ENCODE data around the gene CCDC97.
A peak's percentile ranks its signal among the peaks of the same experiment; 100 is the strongest.
"Not testable (repeated sequence)": the region's sequence is repeated elsewhere in the genome, so short reads cannot be mapped to it uniquely, and the experiment has no call there.

CCDC97 gene

DNA sequence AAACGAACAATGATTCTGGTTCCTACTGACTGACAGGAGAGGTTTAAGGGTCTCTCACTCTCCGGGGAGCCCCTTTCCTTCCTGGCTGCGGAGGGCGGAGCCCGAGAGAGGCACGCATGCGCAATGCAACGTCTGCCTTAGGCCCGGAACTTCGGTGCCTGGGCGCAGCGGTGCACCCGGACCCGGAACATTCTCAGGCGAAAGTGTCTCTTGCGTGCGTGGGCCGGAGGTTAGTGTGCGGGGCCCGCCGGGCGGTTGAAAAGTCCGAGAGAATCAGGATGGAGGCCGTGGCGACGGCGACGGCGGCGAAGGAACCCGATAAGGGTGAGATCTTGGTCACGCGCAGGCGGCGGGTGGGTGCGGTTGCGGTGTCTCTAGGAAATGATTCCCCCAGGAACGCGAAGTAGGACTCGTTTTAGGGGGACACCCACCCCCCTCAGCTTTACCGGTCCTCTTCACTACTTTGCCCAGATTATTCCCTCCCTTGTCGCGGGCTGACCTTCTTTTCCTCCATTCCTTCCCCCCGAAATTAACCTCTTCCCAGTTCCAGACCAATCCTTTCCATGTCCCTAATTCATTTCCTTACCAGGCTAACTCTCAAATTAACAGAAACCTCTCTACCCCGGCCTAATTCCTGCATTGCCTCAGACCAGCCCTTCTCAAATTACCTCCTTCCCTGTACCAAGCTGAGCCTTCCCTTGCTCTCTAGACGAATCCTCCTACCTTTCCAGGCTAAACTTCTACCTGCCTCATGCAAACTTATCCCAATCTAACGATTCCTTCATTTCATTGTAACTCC, at the start of gene CCDC97:
TSS of gene CCDC97 (plus strand) at position 140 of the 799 bp plus-strand sequence. CDS start at position 279, 139 bp downstream.
- intact Hi-C loops (cut with DNase I) = no loop called here
- peak; percentile 67 to 94 (median 88) for DNase-seq

DNA sequence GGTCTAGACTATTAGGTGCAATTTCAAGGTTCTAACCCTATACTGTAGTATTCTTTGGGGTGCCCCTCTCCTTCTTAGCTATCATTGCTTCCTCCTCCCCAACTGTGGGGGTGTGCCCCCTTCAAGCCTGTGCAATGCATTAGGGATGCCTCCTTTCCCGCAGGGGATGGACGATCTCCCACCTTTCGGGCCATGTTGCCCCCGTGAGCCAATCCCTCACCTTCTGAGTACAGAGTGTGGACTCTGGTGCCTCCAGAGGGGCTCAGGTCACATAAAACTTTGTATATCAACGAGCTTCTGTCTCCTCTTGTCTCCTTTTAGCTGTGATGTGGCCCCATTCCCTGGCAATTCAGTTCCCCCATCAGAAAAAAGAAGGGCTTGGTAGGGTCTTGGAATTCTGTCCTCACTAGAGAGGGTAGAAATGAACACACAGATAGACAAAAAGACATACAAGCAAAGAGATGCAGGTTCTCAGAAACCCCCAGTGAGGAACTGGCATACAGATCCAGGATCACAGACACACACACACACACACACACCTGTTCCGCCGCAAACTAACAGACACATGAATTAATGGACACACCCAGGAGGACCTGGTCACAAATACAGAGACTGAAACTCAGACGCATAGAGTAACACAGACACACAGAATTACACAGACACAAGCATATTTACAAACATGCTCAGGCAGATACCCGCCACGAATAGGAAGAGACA, 48.3 kb upstream of the CCDC97 start:
- DNase-seq = peak in 1 of 42 donors; percentile 8
- intact Hi-C loops (cut with DNase I) = loop anchor here (10.0 kb wide), 1 partner anchor 173 kb away; the partner anchor contains the start of gene DMAC2

DNA sequence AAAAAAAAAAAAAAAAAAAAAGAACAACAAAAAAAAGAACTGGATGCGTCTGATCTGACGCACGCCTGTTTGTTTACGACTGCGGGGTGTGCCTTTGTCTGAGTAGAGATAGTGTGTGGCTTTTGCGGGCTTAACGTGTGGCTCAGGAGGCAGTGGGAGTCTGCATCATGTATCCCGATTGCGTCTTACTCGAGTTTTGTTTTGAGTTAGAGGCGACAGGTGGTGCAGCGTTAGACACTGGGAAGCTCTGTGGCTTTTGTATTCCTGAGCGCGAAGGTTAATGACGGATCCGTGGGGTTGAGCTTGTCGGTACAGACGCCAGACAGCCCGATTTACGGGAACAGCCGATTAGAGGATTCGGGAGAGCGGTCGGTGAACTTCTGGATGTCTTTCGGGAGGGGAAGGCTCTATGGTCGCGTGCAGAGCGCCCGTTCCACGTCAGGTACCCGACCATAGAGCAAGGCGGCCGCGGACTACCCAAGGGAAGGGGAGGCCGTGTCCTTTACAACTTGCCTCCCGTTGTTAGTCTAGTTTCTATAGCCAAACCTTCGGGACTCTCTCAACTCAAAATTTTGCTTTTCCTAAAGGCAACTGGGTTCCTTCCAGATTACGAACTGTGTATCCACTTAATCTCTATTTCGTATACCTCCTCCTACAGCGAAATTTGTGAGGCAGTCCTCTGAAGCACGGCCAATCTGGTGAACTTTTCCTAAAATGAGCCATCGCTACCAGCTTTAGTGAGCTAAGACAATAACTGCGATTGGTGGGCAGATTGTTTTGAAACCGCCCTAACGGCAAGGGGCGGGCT, 46.7 kb upstream of the CCDC97 start:
- DNase-seq = peak in 41 of 42 donors; percentile 43 to 83 (median 71)
- intact Hi-C loops (cut with DNase I) = loop anchor here (10.0 kb wide), 1 partner anchor 172 kb away; the partner anchor contains the start of gene DMAC2

DNA sequence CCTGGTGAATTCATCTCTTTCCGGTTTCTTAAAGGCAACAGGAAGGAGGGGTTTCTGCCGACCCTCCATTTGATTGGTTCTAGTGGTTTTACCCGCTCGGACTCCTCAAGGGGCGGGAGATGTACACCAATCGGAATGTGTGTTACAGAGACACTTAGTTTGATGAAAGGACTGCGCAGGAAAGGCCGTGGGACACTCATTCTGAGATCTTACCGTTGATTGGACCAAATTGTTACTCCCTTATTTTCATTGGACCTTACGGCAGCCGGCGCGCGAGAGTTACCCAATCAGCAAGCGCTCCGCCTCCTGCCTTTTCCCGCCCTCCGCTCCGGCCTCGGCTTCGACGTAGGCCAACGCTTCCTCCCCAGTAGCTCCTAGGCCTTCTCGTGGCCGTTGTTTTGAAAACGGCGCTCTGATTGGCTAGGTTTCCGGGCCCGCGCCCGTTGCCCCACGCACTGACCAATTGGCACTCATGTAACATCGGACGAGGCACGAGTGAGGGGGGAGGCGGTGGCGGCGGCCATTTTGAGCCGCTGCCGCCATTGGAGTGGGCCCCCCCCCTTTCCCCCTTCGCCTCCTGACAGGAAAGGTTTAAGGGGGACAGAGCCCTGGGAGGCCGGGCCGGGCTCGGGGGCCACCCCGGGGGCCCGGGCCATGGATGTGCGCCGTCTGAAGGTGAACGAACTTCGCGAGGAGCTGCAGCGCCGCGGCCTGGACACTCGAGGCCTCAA, 46.0 kb upstream of the CCDC97 start, which contains the start of gene HNRNPUL1:
TSS of gene HNRNPUL1 (plus strand) at position 523 of the 731 bp plus-strand sequence. CDS start at position 655, 132 bp downstream.
- peak; percentile 95 to 99 (median 98) for DNase-seq
- intact Hi-C loops (cut with DNase I) = loop anchor here (2.0 to 10.0 kb wide), 2 partner anchors 45 to 171 kb away; partner anchors contain the start of gene DMAC2

DNA sequence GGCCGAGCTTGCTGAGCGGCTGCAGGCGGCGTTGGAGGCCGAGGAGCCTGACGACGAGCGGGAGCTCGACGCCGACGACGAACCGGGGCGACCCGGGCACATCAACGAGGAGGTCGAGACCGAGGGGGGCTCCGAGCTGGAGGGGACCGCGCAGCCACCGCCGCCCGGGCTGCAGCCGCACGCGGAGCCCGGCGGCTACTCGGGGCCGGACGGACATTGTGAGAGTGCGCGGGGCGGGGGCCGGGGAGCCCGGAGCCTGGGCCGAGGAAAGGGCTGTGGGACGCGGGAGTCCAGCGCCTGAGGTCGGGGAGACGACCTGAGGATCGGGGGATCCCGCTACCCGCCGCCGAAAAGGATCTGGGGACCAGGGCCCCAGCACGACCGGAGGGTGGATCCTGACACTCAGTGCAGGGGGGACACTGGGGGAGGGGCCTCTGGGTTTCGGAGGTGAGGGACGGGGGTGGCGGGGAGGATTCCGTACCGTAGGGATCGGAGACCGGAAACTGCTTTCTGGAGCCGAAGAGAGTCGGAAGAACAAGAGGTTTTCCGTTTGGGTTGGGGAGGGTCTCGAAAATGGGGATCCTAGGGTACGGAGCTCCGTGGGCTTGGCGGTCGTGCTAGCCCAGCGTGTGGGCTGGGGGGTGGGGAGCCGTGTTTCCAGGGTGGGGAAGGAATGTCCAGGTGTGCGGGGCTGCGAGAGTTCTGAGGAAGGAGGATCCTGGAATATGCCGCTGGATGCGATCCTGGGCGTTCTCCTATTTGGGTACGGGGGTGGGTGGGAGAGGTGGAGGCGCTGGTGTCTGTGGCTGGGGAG, 45.2 kb upstream of the CCDC97 start:
- intact Hi-C loops (cut with DNase I) = loop anchor here (2.0 to 10.0 kb wide), 2 partner anchors 44 to 170 kb away; partner anchors contain the start of gene DMAC2
- DNase-seq = peak in 39 of 42 donors; percentile 17 to 74 (median 41)

DNA sequence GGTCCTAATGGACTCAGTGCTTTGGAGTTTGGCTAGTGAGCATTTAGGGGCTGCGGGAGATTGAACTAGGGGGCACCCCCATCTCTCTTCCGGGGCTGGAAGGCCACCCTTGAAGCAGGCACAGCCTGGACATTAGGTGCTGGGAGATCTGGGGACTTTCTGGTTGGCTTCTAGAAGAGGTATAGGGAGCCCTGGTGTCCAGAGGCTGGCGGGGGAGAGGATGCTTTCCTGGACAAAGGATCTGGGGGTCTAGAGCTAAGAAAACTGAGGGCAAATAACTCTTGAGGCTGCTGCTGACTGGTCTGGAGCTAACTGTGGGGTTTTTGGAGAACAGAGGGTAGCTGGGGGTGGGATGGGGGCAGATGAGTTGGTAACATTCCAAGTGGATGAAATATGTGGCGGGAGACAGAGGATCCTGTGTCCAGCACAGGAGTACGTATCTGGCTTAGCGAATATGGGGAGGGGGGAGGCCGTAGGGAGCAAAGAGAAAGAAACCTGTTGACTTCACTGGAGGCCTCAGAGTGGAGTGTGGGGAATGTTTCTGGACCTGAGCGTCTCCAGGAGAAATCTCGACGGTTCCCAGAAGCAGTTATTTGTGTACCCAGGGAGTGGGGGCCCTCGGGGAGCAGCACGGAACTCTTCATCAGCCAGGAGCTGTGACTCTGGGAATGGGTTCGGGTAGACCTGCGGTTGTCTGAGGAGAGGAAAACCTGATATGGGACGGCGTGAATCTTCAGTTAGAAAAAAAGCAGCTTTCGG, 44.4 kb upstream of the CCDC97 start:
- DNase-seq = peak in 2 of 42 donors; percentile 10 to 14
- intact Hi-C loops (cut with DNase I) = loop anchor here (2.0 to 10.0 kb wide), 2 partner anchors 43 to 169 kb away; partner anchors contain the start of gene DMAC2

DNA sequence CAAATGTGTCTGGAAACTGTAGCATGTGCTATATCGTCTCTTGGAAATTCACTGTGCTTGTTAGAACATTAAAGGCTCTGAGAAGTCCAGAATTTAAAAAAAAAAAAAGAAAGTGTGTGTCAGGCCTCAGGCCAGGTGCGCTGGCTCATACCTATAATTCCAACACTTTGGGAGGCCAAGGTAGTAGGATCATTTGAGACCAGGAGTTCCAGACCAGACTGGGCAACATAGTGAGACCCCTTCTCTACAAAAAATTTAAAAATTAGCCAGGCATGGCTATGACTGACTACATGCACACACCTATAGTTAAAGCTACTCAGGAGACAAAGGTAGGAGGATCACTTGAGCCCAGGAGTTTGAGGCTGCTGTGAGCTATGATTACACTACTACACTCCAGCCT, 40.9 kb upstream of the CCDC97 start:
- intact Hi-C loops (cut with DNase I) = loop anchor here (10.0 kb wide), 1 partner anchor 166 kb away; the partner anchor contains the start of gene DMAC2
- no peak for DNase-seq

DNA sequence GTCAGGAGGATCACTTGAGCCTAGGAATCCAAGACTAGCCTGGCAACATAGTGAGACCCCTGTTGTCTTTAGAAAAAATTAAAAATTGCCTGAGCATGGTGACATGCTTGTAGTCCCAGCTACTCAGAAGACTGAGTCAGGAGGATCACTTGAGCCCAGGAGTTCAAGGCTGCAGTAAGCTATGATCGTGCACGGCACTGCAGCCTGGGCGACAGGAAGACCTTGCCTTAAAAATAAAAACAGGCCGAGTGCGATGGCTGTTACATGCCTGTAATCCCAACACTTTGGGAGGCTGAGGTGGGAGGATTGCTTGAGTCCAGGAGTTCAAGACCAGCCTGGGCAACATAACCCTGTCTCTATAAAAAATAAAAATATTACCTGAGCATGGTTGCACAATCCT, 40.4 kb upstream of the CCDC97 start:
- intact Hi-C loops (cut with DNase I) = loop anchor here (10.0 kb wide), 1 partner anchor 165 kb away; the partner anchor contains the start of gene DMAC2
- no peak for DNase-seq

DNA sequence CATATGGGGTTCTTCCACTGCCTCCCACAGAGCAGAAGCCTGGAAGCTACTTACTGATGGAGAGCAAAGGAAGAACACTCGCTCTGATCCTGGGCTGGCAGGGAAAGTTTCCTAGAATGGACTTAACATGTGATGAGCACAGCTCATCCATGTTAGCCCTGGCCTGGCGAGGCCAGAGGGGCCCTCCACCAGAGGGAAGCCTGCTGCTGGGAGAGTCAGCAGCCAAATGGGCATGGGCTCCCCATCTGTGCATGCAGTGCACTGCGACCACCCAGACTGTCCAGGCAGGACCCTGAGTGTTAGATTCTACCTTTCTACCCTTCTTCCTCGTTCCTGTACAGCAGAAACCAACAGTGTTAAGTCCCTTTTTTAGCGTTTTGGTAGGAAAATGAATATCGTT, 36.9 kb upstream of the CCDC97 start:
- intact Hi-C loops (cut with DNase I) = no loop called here
- DNase-seq = no peak

DNA sequence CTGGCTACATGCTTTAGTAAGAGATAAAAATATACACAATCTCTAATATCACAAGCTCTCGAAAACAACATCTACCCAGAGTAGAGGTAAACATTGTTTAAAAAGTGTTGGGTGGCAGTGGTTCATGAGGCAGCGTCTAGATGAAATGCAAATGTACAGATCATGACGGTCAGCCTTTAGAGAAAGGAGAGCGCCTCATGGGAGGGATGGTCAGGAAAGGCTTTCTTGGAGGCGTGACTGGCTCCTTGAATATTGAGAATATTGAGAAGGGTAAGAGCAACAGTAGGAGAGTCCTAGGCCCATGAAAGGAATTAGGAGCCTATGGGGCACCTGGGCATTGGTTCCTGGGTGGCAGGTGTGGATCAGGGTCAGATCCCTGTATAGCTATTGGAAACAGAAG, 35.2 kb upstream of the CCDC97 start:
- intact Hi-C loops (cut with DNase I) = no loop called here
- no peak for DNase-seq

DNA sequence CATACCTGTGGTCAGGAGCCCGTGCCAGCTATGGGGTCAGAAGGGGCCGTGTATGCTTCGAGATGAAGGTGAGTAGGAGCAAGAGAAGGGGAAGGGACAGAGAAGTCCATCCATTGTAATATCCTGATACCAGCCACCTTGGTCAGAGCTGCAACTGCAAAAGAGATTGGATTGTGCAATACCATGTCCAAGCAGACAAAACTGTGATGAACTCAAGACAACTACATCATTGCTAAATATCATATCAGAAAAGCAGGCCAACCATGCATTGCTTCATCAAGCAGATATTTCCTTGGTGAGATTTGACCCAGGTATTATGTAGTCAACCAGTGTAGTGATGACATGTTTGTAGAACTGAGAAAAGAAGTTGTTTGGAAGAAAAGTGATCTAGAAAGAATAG, 33.7 kb upstream of the CCDC97 start:
- intact Hi-C loops (cut with DNase I) = no loop called here

DNA sequence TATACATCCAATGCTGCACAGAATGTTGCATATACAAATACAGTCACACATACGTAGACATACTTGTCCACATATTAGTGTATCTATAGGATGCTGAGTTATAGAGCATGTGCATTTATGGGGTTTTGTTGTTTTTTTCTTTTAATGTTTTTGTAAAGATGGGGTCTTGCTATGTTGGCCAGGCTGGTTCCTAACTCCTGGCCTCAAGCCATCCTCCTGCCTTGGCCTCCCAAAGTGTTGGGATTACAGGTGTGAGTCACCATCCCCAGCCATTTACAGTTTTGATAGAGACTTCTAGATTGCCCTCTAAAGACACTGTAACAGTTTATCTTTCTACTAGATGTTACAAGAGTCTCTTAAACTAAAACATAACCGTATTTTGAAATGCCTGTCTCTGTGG, 31.5 kb upstream of the CCDC97 start:
- intact Hi-C loops (cut with DNase I) = no loop called here
- DNase-seq = no peak

More for the DNA sequence above, 33.7 kb upstream of the CCDC97 start:
- DNase-seq = no peak

DNA sequence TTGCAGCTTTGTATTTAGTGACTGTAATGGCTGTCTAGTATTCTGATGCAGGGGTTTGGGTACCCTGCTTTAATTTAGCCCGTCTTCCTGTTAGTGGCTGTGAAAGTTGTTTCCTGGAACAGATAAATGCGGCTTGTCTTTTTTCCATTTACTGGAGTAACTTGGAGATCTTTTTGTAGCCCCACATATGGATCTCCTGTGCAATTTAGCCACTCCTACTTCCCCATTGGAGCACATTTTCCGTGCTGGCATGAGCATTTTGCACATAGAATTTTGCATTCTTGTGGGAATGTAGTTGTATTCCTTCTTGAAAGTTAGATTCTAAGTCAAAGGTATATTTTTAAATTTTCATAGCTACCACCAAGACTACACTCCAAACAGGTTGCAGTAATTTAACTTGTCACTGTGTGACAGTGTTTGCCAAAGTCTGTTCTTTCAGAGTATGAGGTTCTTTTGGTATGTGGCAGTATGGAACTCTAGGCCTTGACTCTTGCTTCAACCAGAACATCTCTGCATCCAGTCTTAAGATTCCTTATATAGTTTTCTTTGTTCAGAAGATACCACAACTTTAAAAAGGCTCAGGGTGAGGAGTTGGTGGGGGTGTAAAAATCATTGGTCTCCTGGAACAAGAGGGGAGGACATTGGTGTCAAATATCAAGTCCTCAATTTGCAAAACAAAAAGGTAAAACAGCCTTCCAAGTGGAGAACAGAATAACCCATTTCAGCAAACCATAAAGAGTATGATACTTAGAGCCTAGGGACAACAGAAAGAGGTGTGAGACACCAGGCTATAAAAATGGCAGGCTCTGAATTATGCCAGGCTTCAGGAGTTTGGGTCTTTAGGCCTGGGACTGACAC, 21.1 kb upstream of the CCDC97 start:
- DNase-seq = no peak
- intact Hi-C loops (cut with DNase I) = no loop called here

DNA sequence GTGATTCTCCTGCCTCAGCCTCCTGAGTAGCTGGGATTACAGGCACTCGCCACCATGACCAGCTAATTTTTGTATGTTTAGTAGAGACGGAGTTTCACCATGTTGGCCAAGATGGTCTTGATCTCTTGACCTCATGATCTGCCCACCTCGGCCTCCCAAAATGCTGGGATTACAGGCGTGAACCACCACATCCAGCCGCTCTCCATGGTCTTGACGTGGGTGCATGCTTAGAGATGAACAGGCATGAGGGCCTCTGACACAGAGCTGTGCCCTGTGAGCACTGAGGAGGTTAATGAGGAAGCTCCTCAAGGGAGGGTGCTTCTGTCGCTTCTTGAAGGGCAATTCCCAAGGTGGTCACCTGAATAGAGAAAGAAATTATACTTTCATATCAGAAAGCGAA, 20.2 kb upstream of the CCDC97 start:
- intact Hi-C loops (cut with DNase I); DNase-seq: not testable (repeated sequence)

DNA sequence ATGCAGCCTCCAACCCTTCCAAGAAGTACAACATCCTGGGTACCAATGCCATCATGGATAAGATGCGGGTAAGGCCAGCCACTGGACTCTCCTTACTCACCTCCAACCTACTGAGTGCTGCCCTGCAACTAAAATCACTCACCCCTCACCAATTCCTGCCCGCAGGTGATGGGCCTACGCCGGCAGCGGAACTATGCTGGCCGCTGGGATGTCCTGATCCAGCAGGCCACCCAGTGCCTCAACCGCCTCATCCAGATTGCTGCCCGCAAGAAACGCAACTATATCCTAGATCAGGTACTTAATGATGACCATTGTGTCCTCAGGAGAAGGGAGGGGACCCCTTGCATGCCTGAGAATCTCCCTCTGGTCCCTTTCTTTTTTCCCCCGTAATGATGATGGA, 15.6 kb upstream of the CCDC97 start:
- DNase-seq = no peak
- intact Hi-C loops (cut with DNase I) = no loop called here

DNA sequence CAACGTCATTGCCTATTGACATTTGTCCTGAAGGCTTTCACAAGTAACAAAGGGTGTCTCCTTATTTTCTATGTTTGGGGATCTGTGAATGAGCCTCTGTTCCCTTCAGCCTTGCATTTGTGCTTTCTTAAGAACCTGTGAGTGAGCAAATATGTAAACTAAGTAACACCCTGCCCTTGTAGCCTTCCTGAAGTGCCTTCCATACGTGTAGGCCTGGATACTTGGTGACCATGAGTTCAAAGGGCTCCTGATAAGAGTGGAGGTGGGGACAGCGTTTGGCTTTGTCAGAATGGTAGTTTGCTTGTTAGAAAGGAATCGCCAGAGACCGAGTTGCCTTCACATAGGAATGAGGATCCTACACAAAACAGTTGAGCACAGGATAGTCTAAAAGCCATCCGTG, 14.5 kb upstream of the CCDC97 start:
- DNase-seq = no peak
- intact Hi-C loops (cut with DNase I) = no loop called here

Measured in head of caudate nucleus (tissue), 42 donors.